ENCODE results near the gene TRAF3.

DNA sequence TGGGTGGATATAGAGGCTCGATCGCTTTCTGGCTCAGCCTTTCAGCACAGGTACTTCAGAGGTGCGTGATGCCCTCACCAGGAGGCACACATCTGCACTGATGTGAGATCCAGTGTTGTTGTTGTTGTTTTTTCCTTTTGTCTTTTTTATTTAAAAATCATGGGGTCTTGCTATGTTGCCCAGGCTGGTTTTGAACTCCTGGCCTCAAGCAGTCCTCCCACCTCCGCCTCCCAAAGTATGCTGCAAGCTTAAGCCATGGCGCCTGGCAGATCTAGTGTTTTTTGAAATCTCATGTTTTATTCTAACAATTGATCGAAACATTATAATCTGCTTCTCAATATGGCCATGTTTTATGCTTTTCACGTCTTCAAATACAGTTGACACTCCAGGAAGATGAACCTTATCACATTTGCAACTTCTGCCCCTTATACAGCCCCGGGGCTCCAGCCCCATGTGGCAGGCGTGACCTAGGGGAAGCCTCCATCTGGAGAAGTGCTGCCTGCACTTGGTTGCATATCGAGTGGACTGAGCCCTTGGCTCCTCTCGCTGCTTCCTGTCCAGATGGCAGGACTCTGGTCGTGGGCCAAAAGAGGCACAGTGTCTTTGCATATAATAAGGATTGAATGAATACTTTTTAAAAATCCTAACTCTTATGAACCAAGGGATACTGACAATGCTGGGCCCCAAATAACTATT lies 71.7 kb downstream of the TRAF3 start:
- TF ChIP-seq, protein P1, sequence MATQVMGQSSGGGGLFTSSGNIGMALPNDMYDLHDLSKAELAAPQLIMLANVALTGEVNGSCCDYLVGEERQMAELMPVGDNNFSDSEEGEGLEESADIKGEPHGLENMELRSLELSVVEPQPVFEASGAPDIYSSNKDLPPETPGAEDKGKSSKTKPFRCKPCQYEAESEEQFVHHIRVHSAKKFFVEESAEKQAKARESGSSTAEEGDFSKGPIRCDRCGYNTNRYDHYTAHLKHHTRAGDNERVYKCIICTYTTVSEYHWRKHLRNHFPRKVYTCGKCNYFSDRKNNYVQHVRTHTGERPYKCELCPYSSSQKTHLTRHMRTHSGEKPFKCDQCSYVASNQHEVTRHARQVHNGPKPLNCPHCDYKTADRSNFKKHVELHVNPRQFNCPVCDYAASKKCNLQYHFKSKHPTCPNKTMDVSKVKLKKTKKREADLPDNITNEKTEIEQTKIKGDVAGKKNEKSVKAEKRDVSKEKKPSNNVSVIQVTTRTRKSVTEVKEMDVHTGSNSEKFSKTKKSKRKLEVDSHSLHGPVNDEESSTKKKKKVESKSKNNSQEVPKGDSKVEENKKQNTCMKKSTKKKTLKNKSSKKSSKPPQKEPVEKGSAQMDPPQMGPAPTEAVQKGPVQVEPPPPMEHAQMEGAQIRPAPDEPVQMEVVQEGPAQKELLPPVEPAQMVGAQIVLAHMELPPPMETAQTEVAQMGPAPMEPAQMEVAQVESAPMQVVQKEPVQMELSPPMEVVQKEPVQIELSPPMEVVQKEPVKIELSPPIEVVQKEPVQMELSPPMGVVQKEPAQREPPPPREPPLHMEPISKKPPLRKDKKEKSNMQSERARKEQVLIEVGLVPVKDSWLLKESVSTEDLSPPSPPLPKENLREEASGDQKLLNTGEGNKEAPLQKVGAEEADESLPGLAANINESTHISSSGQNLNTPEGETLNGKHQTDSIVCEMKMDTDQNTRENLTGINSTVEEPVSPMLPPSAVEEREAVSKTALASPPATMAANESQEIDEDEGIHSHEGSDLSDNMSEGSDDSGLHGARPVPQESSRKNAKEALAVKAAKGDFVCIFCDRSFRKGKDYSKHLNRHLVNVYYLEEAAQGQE (IDR thresholded peaks at IDR 0.05; ENCODE audit: insufficient read depth in 1 of 2, low read depth in 2 of 2, low read length in 2 of 2) = no peak
- TF ChIP-seq TAF1 (IDR thresholded peaks at IDR 0.05; ENCODE audit: borderline replicate concordance, insufficient read depth, low read length) (no peak), SIN3A (IDR thresholded peaks at IDR 0.05; ENCODE audit: borderline replicate concordance, insufficient read depth, low read length) (no peak), POLR2AphosphoS5 (IDR thresholded peaks at IDR 0.05; ENCODE audit: low read depth, low read length) (no peak), FOXP2 (optimal IDR thresholded peaks at IDR 0.05; ENCODE audit: borderline replicate concordance, extremely low read depth, extremely low read length, insufficient read depth) (no peak)
